Stimulated activated naive CD8-positive, alpha-beta T cell treated with anti-CD3 and anti-CD28 coated beads, Interleukin-15, Interleukin-2, amounts not matched to agents 100 U/mL and 50 U/mL, for 24 hours (primary cell): ENCODE data around the gene CAMK2D.

Source experiments
- ATAC-seq: fragments of 150-1000 bp; cut with Tn5 transposase; one replicate; pipeline ENCODE4 v1.10.0; 2021
- DNase-seq: peaks from one replicate; pipeline ENCODE4 v3.0.0; 2021

CAMK2D gene

GRCh38 chr4:113762186-113763028, 869 bp upstream of the CAMK2D start:
- ATAC-seq = peak; percentile 82

DNA sequence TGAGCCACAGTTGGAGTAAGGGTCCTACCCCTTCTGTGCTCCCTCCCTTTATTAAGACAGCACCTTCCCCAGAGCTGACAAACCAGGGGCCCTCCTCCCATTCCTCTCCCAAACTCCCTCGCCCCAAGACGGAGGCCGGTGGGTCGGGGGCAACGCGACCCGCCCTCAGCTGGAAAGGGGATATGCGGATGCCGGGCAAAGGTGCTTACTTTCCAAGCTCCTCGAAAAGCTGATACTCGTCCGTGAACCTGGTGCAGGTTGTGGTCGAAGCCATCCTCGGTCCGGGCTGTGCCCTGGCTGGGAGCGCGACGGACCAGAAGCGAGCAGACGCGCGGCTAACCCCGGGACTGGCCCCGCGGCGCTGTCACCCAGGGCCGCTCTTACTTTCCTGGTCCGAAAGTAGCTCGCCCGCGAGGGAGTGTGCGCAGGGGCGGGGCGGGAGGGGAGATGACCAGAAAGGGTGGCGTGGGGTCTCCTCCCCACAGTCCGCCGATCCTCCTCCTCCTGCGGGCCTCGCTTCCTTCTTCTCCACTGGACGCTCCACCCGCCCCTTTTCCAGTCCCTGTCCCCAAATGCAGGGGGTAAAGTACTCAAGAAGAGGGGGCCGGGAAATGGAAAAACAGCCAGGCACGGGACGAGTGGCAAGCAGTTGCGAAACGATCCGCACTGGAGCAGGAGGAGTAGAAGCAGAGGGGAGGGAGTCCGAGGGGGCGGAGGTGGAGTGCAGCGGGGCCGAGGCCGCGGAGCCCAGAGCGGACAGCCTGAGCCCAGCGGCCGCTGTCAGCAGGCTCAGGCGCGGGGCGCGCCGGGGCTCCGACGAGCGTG, 531 bp downstream of the CAMK2D start:
- DNase-seq (peak; percentile 64), ATAC-seq (peak; percentile 8)

More at GRCh38 chr4:113762186-113763028, 869 bp upstream of the CAMK2D start:
- peak; percentile 98 for DNase-seq

DNA sequence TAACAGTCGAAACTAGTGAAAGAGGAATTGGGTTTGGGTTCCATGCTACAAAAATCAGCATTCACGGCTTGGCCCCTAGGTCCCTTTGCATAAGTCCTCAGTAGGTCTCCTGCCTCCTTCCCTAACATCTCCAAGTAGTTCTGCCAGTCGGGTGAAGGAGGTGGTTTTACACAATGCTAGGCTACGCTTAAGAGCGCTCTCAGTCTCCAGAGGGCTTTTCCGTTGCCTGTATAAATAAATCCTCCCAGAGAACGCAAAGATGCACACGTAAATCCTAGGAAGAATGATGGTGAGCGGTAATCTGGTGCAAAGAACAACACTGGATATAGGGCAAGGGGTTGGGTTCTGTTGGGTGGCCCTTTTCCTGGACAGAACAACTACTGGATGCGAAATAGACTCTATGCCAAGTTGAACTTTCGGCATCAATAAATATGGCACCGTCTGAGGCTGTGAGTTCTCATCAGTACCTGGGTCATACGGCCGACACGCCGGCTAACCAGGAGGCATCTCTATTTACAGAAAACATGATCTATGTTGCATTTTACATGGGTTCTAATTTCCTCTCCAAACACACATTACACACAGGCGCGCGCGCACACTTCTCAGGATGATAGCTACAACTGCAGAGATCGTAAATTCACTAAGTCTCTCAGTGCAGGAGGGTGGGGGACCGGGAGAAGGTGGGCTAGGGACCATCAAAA, 1.3 kb downstream of the CAMK2D start:
- DNase-seq (peak; percentile 37), ATAC-seq (no peak)

- ATAC-seq = no peak
- no peak for DNase-seq
These were observed 1.8 kb downstream of the CAMK2D start for GRCh38 chr4:113759696-113760093.

- no peak for ATAC-seq
- DNase-seq = no peak
These were observed 3.2 kb downstream of the CAMK2D start for GRCh38 chr4:113758372-113758771.

GRCh38 chr4:113757486-113757885, 4.1 kb downstream of the CAMK2D start:
- DNase-seq (no peak), ATAC-seq (no peak)

GRCh38 chr4:113756005-113756410, 5.5 kb downstream of the CAMK2D start:
- peak; percentile 84 for ATAC-seq
- DNase-seq = no peak

DNA sequence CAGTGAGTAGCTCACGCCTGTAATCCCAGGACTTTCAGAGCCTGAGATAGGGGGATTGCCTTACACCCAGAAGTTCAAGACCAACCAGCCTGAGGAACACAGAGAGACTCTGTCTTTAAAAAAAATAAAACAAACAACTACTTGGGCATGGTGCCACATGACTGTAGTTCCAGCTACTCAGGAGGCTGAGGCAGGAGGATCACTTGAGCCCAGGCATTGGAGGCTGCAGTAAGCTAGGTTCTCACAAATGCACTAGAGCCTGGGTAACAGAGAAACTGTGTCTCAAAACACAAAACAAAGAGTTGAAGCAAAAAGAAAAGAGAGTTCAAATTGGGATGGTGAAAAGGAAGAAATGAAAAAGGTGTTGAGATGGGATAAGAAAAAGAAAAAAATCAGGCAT, 10.8 kb downstream of the CAMK2D start:
- ATAC-seq = no peak
- no peak for DNase-seq

GRCh38 chr4:113750296-113750695, 11.2 kb downstream of the CAMK2D start:
- no peak for DNase-seq
- no peak for ATAC-seq

- no peak for ATAC-seq
- DNase-seq = no peak
These were observed 12.4 kb downstream of the CAMK2D start for GRCh38 chr4:113749178-113749577.

- DNase-seq (no peak), ATAC-seq (no peak)
These were observed 13.6 kb downstream of the CAMK2D start for GRCh38 chr4:113747949-113748348.

DNA sequence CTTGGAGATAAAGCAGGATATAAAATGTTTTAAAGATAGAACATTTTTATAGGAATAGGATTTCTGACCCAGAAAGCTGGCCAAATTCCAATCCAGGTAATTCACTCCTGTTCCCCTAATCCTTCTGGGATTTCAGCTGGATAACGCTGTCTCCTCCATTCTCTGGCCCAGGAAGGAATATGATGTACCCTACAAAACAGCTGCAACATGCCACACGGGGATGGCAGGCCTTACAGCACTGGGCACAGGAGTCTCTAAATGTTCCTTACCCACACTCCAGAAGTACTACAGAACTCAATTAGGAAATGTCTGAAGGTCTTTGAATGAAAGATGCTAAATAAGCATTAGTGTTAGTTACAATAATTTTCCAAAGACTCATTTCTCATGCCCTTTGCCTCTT, 15.8 kb downstream of the CAMK2D start:
- ATAC-seq (no peak), DNase-seq (no peak)

DNA sequence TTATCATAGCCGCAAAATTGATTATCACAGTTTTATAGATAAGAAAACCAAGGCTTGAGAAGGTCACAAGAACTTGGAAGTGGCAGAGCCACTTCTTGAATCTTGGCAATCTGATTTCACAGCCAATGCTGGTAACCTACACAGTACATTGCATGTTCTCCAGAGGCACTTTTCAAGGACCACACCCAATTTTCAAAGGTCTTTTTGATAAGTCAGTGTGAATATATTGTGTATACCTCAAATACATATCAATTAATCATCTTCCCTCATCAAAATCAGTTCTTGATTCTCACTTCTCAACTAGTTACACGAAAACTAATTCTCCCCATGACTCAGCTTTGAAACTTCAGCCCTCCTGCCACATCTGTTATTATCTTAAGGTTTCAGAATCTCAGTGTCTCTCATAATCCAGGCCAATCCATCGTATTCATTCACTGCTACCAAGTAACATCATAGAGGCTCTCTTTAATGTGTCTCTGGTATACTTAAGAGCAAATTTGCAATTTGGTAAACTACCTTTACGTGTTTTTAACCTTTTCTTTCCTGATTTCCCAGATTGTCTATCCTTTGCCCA, 16.8 kb downstream of the CAMK2D start:
- ATAC-seq (peak; percentile 66), DNase-seq (no peak)

GRCh38 chr4:113743690-113744089, 17.8 kb downstream of the CAMK2D start:
- DNase-seq (no peak), ATAC-seq (no peak)

GRCh38 chr4:113742643-113743042, 18.9 kb downstream of the CAMK2D start:
- no peak for ATAC-seq
- DNase-seq = no peak

DNA sequence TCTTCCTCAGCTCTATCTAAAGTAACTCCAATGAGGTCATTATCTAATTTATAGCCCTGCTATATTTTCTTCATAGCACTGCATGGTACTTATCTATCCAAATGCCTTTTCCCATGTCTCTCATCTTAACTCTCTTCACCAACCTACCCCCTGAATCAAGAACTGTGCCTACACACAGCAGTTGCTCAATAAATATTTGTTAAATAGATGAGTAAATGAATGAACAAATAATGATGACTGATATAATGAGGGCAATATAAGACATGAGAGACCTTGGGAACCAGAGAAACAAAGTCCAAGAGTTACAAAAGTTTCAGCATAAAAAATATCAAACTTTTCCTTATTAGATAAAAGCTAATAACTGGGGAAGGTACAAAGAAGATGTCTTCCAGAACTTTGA, 19.6 kb downstream of the CAMK2D start:
- ATAC-seq = no peak
- no peak for DNase-seq

- DNase-seq = no peak
These were observed 20.6 kb downstream of the CAMK2D start for GRCh38 chr4:113740857-113741379.

DNA sequence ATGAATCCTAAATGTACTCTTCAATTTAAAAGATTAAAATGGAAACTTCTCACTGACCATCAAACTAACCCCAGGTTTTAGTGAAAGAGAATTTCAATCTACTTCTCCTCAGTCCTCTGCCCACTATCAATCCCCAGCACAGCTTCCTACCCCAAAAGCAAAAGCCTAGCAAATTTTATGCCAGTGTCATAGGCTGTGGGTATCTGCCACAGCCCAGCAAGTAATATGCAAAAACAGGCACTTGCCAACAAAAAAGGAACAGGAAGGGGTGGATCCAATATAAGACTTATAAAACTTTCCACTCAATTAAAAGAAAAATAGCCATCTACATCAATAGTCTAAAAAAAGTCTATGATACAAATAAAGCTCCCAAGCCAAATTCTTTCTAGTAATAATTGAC, 22.3 kb downstream of the CAMK2D start:
- DNase-seq = no peak

More at GRCh38 chr4:113740857-113741379, 20.6 kb downstream of the CAMK2D start:
- ATAC-seq = no peak

DNA sequence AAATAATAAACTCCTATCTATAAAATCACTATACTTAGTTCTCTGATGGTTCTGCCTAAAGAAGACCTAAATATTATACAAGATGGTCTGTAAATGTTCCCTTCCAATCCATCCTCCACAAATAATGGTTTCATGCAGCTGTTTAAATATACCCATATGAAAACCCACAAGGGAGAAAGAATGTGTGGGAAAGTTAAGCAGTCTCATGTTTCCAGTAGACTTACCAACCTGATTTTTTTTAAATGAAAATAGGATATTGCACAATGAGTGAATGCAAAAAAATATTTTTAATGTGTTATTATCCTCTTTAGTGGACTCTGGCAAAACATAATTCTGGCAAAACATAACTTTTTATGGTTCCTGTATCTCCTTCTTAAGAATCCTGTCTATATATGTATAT, 23.3 kb downstream of the CAMK2D start:
- no peak for ATAC-seq

More for the DNA sequence above, 22.3 kb downstream of the CAMK2D start:
- no peak for ATAC-seq

DNA sequence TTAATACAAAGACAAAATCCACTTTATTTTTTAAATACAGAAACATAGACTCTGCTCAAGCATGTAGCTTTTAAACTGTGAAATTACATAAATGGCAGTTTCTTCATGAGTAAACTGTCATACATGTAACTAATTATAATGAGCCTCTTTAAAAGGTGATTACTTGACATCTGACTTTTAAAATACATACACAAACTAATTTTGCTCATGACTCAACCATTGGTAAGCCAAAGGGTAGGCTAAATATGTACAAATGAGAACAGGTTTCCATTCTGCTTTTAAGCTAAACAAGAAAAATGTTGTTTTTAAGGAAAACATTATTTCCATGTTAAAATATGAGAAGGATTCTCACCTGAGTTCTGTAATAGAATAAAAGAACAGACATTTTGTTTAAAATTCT, 27.9 kb downstream of the CAMK2D start:
- DNase-seq (no peak), ATAC-seq (peak; percentile 25)

More for the DNA sequence above, 23.3 kb downstream of the CAMK2D start:
- no peak for DNase-seq

GRCh38 chr4:113732967-113733527, 28.5 kb downstream of the CAMK2D start:
- DNase-seq (no peak), ATAC-seq (peak; percentile 44)
